Osteocyte (in vitro differentiated cells): Measurements from ENCODE around the gene ARID5B. TPM values are rescaled to one million over a fixed set of nuclear protein-coding genes. Genes with fewer than 3 reads are reported as not detected.
"Not testable (repeated sequence)": the region's sequence is repeated elsewhere in the genome, so short reads cannot be mapped to it uniquely, and the experiment has no call there.

Source experiments
- DNase-seq: peaks from one replicate; pipeline ENCODE4 v3.0.0; 2021; ENCODE audit warnings: mixed read lengths; ENCODE audit not compliant: unreplicated experiment; ENCODE audit errors: extremely low spot score
- H3K27ac Mint-ChIP-seq: one replicate; pipeline ENCODE4 v1.8.0; 2021; ENCODE audit warnings: mild to moderate bottlenecking, mixed read lengths; ENCODE audit not compliant: unreplicated experiment
- H3K27me3 Mint-ChIP-seq: one replicate; pipeline ENCODE4 v1.8.0; 2021; ENCODE audit warnings: mixed read lengths; ENCODE audit not compliant: unreplicated experiment
- H3K36me3 Mint-ChIP-seq: one replicate; pipeline ENCODE4 v1.8.0; 2021; ENCODE audit warnings: mixed read lengths; ENCODE audit not compliant: unreplicated experiment
- H3K4me1 Mint-ChIP-seq: one replicate; pipeline ENCODE4 v1.8.0; 2021; ENCODE audit warnings: mixed read lengths; ENCODE audit not compliant: unreplicated experiment
- H3K4me3 Mint-ChIP-seq: one replicate; pipeline ENCODE4 v1.8.0; 2021; ENCODE audit warnings: mild to moderate bottlenecking, moderate library complexity, mixed read lengths; ENCODE audit not compliant: unreplicated experiment
- H3K9me3 Mint-ChIP-seq: one replicate; pipeline ENCODE4 v1.8.0; 2021; ENCODE audit warnings: mixed read lengths; ENCODE audit not compliant: unreplicated experiment
- CTCF ChIP-seq: fragments of 200-600 bp; sonication (generic); IDR thresholded peaks from 2 replicates; pipeline ENCODE4 v1.5.0; 2021; ENCODE audit warnings: antibody characterized with exemption, mild to moderate bottlenecking, moderate library complexity
- total RNA-seq: library from RNA; stranded (reverse); gene quantifications from 2 replicates; pipeline ENCODE4 v1.2.1, GENCODE V29; 2021

ARID5B gene
- total RNA-seq, 1 donor from 2014 or later: 89.4 TPM

- H3K27ac Mint-ChIP-seq: peak overlapping the region; percentile 23
- no peak for TF ChIP-seq CTCF
- peaks cover 17% of the 10 kb centered on the region for H3K36me3 Mint-ChIP-seq
- H3K4me1 Mint-ChIP-seq: peaks cover 39% of the 10 kb centered on the region
- no peak overlapping the region for H3K4me3 Mint-ChIP-seq
- H3K27me3 Mint-ChIP-seq: no peaks in the 10 kb centered on the region
- H3K9me3 Mint-ChIP-seq: no peaks in the 10 kb centered on the region
- DNase-seq: no peak
Measured at GRCh38 chr10:62025901-62026879, 124.7 kb downstream of the ARID5B start.

- TF ChIP-seq CTCF: no peak
- Mint-ChIP-seq H3K27ac (peak overlapping the region; percentile 56), H3K27me3 (no peaks in the 10 kb centered on the region), H3K9me3 (no peaks in the 10 kb centered on the region), H3K4me3 (no peak overlapping the region), H3K4me1 (peaks cover 24% of the 10 kb centered on the region), H3K36me3 (peaks cover 11% of the 10 kb centered on the region)
- DNase-seq: no peak
Measured at GRCh38 chr10:62027841-62028501, 126.5 kb downstream of the ARID5B start.

- H3K27me3 Mint-ChIP-seq, H3K9me3 Mint-ChIP-seq, H3K4me3 Mint-ChIP-seq, H3K36me3 Mint-ChIP-seq, DNase-seq: not testable (repeated sequence)
- peaks cover 23% of the 10 kb centered on the region for H3K4me1 Mint-ChIP-seq
- peak overlapping the region; percentile 56 for H3K27ac Mint-ChIP-seq
Measured at GRCh38 chr10:62028502-62028842, 127.0 kb downstream of the ARID5B start.

GRCh38 chr10:62029401-62029800 lies 127.9 kb downstream of the ARID5B start:
- Mint-ChIP-seq H3K27me3 (no peaks in the 10 kb centered on the region), H3K36me3 (peaks cover 6% of the 10 kb centered on the region), H3K27ac (no peak overlapping the region), H3K4me1 (peaks cover 24% of the 10 kb centered on the region), H3K4me3 (no peak overlapping the region), H3K9me3 (no peaks in the 10 kb centered on the region)
- DNase-seq: no peak
- TF ChIP-seq CTCF: no peak

- Mint-ChIP-seq H3K36me3 (no peaks in the 10 kb centered on the region), H3K4me1 (peaks cover 34% of the 10 kb centered on the region), H3K4me3 (no peak overlapping the region), H3K27ac (no peak overlapping the region), H3K27me3 (no peaks in the 10 kb centered on the region), H3K9me3 (no peaks in the 10 kb centered on the region)
- TF ChIP-seq CTCF: no peak
- DNase-seq: no peak
Measured at GRCh38 chr10:62031507-62031906, 130.0 kb downstream of the ARID5B start.
